ENCODE measurements around the gene CHD3. TPM values are rescaled to one million over a fixed set of nuclear protein-coding genes. Genes with fewer than 3 reads are reported as not detected.

Gene CHD3
- total and polyA plus RNA-seq, 2 of the 13 experiments (the other 11 are each of a cell fraction or from before 2014, with no cell fraction given), result 2.7 to 3.7 TPM

DNA sequence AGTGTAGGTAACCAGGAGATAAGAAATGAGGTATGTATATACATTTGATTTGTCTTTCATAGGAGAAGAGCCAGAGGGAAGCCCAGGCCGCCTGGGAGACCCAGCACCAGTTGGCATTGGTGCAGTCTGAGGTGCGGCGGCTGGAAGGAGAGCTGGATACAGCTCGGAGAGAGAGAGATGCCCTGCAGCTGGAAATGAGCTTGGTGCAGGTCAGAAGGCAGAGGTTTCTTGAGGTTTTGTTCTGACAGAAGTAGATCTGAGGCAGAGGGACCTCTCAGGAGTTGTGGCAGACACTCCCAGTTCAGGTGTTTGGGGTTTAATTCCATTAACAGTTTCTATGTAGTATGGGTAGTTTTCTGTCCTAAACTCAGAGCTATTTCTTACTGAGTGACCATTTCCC lies 51.4 kb downstream of the CHD3 start:
- Histone ChIP-seq H3K27me3 (ENCODE audit: control insufficient read depth in 1 of 2, insufficient read depth in 2 of 2, low read length in 2 of 2) (no peaks in the 10 kb centered on the region), H3K36me3 (replicated peaks in 1 of 2; ENCODE audit: control insufficient read depth in 1 of 2, insufficient read depth in 2 of 2, low read length in 2 of 2) (peaks cover 21 to 61% of the 10 kb centered on the region in 2 experiments), H3K9me3 (ENCODE audit: low read length) (no peaks in the 10 kb centered on the region), H4K20me1 (ENCODE audit: insufficient read depth, low read length) (no peaks in the 10 kb centered on the region), H3K4me2 (ENCODE audit: low read depth, low read length) (no peak overlapping the region), H3K79me2 (ENCODE audit: insufficient read depth, low read length) (no peaks in the 10 kb centered on the region), H3K4me3 (replicated peaks in 1 of 3; ENCODE audit: insufficient read depth in 1 of 3, low read depth in 2 of 3, low read length in 3 of 3) (no peak overlapping the region), H3K27ac (ENCODE audit: extremely low read length, insufficient read depth, low read length) (no peak overlapping the region), H3K4me1 (ENCODE audit: insufficient read depth, low read length) (no peaks in the 10 kb centered on the region), H2AFZ (ENCODE audit: low read length) (no peak overlapping the region), H3K9ac (ENCODE audit: insufficient read depth, low read depth, low read length) (no peak overlapping the region)
- TF ChIP-seq HOXD1 (CRISPR knock-in tag; IDR thresholded peaks at IDR 0.05) (no peak), RFX5 (IDR thresholded peaks at IDR 0.05; ENCODE audit: low read depth, low read length) (no peak), RARA (CRISPR knock-in tag; IDR thresholded peaks at IDR 0.05) (no peak), ZFP41 (CRISPR knock-in tag; IDR thresholded peaks at IDR 0.05; ENCODE audit: borderline replicate concordance) (no peak), ZNF75D (CRISPR knock-in tag; IDR thresholded peaks at IDR 0.05; ENCODE audit: borderline replicate concordance) (no peak), MATR3 (CRISPR knock-in tag; IDR thresholded peaks at IDR 0.05) (no peak), MBNL3 (CRISPR knock-in tag; conservative IDR thresholded peaks at IDR 0.05) (no peak), MIXL1 (CRISPR knock-in tag; IDR thresholded peaks at IDR 0.05) (no peak), TARDBP (CRISPR knock-in tag; IDR thresholded peaks at IDR 0.05) (no peak), SPEN (CRISPR knock-in tag; IDR thresholded peaks at IDR 0.05; ENCODE audit: low read depth) (no peak), SNAI1 (CRISPR knock-in tag; IDR thresholded peaks at IDR 0.05; ENCODE audit: borderline replicate concordance) (no peak)
- TF ChIP-seq, protein P1, sequence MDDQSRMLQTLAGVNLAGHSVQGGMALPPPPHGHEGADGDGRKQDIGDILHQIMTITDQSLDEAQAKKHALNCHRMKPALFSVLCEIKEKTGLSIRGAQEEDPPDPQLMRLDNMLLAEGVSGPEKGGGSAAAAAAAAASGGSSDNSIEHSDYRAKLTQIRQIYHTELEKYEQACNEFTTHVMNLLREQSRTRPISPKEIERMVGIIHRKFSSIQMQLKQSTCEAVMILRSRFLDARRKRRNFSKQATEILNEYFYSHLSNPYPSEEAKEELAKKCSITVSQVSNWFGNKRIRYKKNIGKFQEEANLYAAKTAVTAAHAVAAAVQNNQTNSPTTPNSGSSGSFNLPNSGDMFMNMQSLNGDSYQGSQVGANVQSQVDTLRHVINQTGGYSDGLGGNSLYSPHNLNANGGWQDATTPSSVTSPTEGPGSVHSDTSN (CRISPR knock-in tag; IDR thresholded peaks at IDR 0.05; ENCODE audit: borderline replicate concordance), result no peak
- TF ChIP-seq, protein P2, sequence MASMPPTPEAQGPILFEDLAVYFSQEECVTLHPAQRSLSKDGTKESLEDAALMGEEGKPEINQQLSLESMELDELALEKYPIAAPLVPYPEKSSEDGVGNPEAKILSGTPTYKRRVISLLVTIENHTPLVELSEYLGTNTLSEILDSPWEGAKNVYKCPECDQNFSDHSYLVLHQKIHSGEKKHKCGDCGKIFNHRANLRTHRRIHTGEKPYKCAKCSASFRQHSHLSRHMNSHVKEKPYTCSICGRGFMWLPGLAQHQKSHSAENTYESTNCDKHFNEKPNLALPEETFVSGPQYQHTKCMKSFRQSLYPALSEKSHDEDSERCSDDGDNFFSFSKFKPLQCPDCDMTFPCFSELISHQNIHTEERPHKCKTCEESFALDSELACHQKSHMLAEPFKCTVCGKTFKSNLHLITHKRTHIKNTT (CRISPR knock-in tag; IDR thresholded peaks at IDR 0.05), result no peak
- TF ChIP-seq, protein P3, sequence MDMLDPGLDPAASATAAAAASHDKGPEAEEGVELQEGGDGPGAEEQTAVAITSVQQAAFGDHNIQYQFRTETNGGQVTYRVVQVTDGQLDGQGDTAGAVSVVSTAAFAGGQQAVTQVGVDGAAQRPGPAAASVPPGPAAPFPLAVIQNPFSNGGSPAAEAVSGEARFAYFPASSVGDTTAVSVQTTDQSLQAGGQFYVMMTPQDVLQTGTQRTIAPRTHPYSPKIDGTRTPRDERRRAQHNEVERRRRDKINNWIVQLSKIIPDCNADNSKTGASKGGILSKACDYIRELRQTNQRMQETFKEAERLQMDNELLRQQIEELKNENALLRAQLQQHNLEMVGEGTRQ (IDR thresholded peaks at IDR 0.05; ENCODE audit: low read depth, low read length), result no peak
- TF ChIP-seq, protein P3 (CRISPR knock-in tag; IDR thresholded peaks at IDR 0.05; ENCODE audit: borderline replicate concordance), result no peak
- TF ChIP-seq, protein P4, sequence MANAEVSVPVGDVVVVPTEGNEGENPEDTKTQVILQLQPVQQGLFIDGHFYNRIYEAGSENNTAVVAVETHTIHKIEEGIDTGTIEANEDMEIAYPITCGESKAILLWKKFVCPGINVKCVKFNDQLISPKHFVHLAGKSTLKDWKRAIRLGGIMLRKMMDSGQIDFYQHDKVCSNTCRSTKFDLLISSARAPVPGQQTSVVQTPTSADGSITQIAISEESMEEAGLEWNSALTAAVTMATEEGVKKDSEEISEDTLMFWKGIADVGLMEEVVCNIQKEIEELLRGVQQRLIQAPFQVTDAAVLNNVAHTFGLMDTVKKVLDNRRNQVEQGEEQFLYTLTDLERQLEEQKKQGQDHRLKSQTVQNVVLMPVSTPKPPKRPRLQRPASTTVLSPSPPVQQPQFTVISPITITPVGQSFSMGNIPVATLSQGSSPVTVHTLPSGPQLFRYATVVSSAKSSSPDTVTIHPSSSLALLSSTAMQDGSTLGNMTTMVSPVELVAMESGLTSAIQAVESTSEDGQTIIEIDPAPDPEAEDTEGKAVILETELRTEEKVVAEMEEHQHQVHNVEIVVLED (CRISPR knock-in tag; IDR thresholded peaks at IDR 0.05; ENCODE audit: borderline replicate concordance), result no peak
- no TSS peak for BruUV-seq (replicated peaks)
- CTCF ChIA-PET (ENCODE audit: low intra/inter-chr PET ratio, low total read pairs), result no interaction called here
- in situ Hi-C loops (cut with HindIII; ENCODE audit: extremely low pct_ligation_motif_present, low pct_unique_long_range_greater_than_20kb) (no loop called here), intact Hi-C loops (cut with micrococcal nuclease; ENCODE audit: unreplicated experiment) (no loop called here)
- POLR2A ChIA-PET, result interaction anchor here (1.0 kb wide), 1 partner anchor 8 kb away, joined by 4 read pairs; the partner anchor contains the start of genes CNTROB and TRAPPC1
- no peak for ATAC-seq
- WGBS (ENCODE audit: low lambda C conversion rate), result 96% methylated on average over 4 of the region's 4 CpGs
- DNase-seq (ENCODE audit: low spot score), result no peak
- FAIRE-seq, result no peak
